Measurements from ENCODE around the gene RMDN3. TPM values are rescaled to one million over a fixed set of nuclear protein-coding genes. Genes with fewer than 3 reads are reported as not detected.

The RMDN3 gene
- total and polyA plus RNA-seq, 5 experiments from 2014 or later, result 13.4 to 19.4 (median 18.2) TPM

GRCh38 chr15:40787991-40788390 is 32.9 kb upstream of the RMDN3 start:
- no peaks in the 10 kb centered on the region for H3K27me3 Mint-ChIP-seq
- H3K4me1 Mint-ChIP-seq, result peaks cover 13 to 28% (median 25%) of the 10 kb centered on the region in 4 donors
- H3K36me3 Mint-ChIP-seq, result peaks cover 0 to 25% (median 4%) of the 10 kb centered on the region in 3 donors
- no peak for DNase-seq
- peak overlapping the region in 1 of 10 donors; percentile 34 for H3K27ac Mint-ChIP-seq
- H3K9me3 Mint-ChIP-seq, result no peaks in the 10 kb centered on the region
- no peak for ATAC-seq
- peak overlapping the region in 3 of 10 donors; percentile 22 to 41 (median 37) for H3K4me3 Mint-ChIP-seq
- POLR2A ChIA-PET, result interaction anchor here (0.5 to 1.1 kb wide), 3 partner anchors 23 to 110 kb away, joined by 3 to 6 read pairs (median 3); partner anchors contain the start of gene RAD51

GRCh38 chr15:40787344-40787841 is 32.3 kb upstream of the RMDN3 start:
- ATAC-seq (peak; percentile 69 to 72), DNase-seq (peak in 6 of 10 donors; percentile 19 to 49 (median 44))
- H3K9me3 Mint-ChIP-seq, result no peaks in the 10 kb centered on the region
- peaks cover 16 to 31% (median 27%) of the 10 kb centered on the region in 4 donors for H3K4me1 Mint-ChIP-seq
- peak overlapping the region in 4 of 10 donors; percentile 34 to 70 (median 64) for H3K27ac Mint-ChIP-seq
- peaks cover 0 to 20% (median 4%) of the 10 kb centered on the region in 3 donors for H3K36me3 Mint-ChIP-seq
- POLR2A ChIA-PET, result interaction anchor here (1.1 kb wide), 1 partner anchor 93 kb away, joined by 6 read pairs; the partner anchor contains the start of gene RAD51
- no peaks in the 10 kb centered on the region for H3K27me3 Mint-ChIP-seq
- H3K4me3 Mint-ChIP-seq, result peak overlapping the region in 9 of 10 donors; percentile 2 to 70 (median 45)

GRCh38 chr15:40785814-40786213 is 30.8 kb upstream of the RMDN3 start:
- POLR2A ChIA-PET, result interaction anchor here (2.1 kb wide), 1 partner anchor 92 kb away, joined by 6 read pairs; the partner anchor contains the start of gene RAD51
- no peak for DNase-seq
- Mint-ChIP-seq H3K36me3 (peaks cover 0 to 7% (median 0%) of the 10 kb centered on the region in 3 donors), H3K9me3 (no peaks in the 10 kb centered on the region), H3K27ac (peak overlapping the region in 1 of 10 donors; percentile 29), H3K27me3 (no peaks in the 10 kb centered on the region), H3K4me1 (peaks cover 17 to 30% (median 29%) of the 10 kb centered on the region in 4 donors), H3K4me3 (no peak overlapping the region)
- ATAC-seq, result no peak

GRCh38 chr15:40785164-40785563 is 30.1 kb upstream of the RMDN3 start:
- no peak for ATAC-seq
- peaks cover 18 to 30% (median 29%) of the 10 kb centered on the region in 4 donors for H3K4me1 Mint-ChIP-seq
- H3K9me3 Mint-ChIP-seq, result no peaks in the 10 kb centered on the region
- DNase-seq, result no peak
- no peak overlapping the region for H3K27ac Mint-ChIP-seq
- no peaks in the 10 kb centered on the region for H3K27me3 Mint-ChIP-seq
- no peak overlapping the region for H3K4me3 Mint-ChIP-seq
- peaks cover 0 to 11% (median 0%) of the 10 kb centered on the region in 3 donors for H3K36me3 Mint-ChIP-seq
- POLR2A ChIA-PET, result interaction anchor here (2.1 kb wide), 1 partner anchor 91 kb away, joined by 6 read pairs; the partner anchor contains the start of gene RAD51

- DNase-seq (peak; percentile 63 to 89 (median 77)), ATAC-seq (peak; percentile 93 to 98)
- Mint-ChIP-seq H3K36me3 (peaks cover 0 to 18% (median 6%) of the 10 kb centered on the region in 3 donors), H3K27ac (peak overlapping the region in 5 of 10 donors; percentile 18 to 71 (median 38)), H3K27me3 (no peaks in the 10 kb centered on the region), H3K4me3 (no peak overlapping the region), H3K4me1 (peaks cover 13 to 21% (median 17%) of the 10 kb centered on the region in 4 donors), H3K9me3 (no peaks in the 10 kb centered on the region)
- POLR2A ChIA-PET, result interaction anchor here (1.2 to 2.1 kb wide), 3 partner anchors 13 to 89 kb away, joined by 3 to 12 read pairs (median 4); partner anchors contain the start of genes C15orf62 and RAD51
Measured at GRCh38 chr15:40782609-40783227, 27.7 kb upstream of the RMDN3 start.

GRCh38 chr15:40776537-40777141 is 21.6 kb upstream of the RMDN3 start:
- no peaks in the 10 kb centered on the region for H3K9me3 Mint-ChIP-seq
- ATAC-seq (peak in 1 of 2 donors; percentile 54), DNase-seq (peak in 1 of 10 donors; percentile 37)
- H3K36me3 Mint-ChIP-seq, result peaks cover 0 to 60% (median 14%) of the 10 kb centered on the region in 3 donors
- POLR2A ChIA-PET, result interaction anchor here (1.3 to 1.5 kb wide), 2 partner anchors 11 to 12 kb away, joined by 5 read pairs; partner anchors contain the start of gene GCHFR
- H3K27me3 Mint-ChIP-seq, result no peaks in the 10 kb centered on the region
- peak overlapping the region in 6 of 10 donors; percentile 20 to 89 (median 66) for H3K27ac Mint-ChIP-seq
- H3K4me1 Mint-ChIP-seq, result peaks cover 2 to 18% (median 8%) of the 10 kb centered on the region in 4 donors
- peak overlapping the region in 1 of 10 donors; percentile 39 for H3K4me3 Mint-ChIP-seq

GRCh38 chr15:40775740-40776536 is 20.9 kb upstream of the RMDN3 start:
- Mint-ChIP-seq H3K9me3 (no peaks in the 10 kb centered on the region), H3K4me1 (peaks cover 2 to 18% (median 8%) of the 10 kb centered on the region in 4 donors), H3K27me3 (no peaks in the 10 kb centered on the region), H3K36me3 (peaks cover 0 to 66% (median 14%) of the 10 kb centered on the region in 3 donors), H3K27ac (peak overlapping the region in 1 of 10 donors; percentile 73), H3K4me3 (no peak overlapping the region)
- DNase-seq (no peak), ATAC-seq (no peak)
- POLR2A ChIA-PET, result interaction anchor here (1.3 to 1.5 kb wide), 2 partner anchors 10 to 12 kb away, joined by 5 read pairs; partner anchors contain the start of gene GCHFR

GRCh38 chr15:40775007-40775406 is 20.0 kb upstream of the RMDN3 start:
- no peak overlapping the region for H3K4me3 Mint-ChIP-seq
- peaks cover 0 to 63% (median 14%) of the 10 kb centered on the region in 3 donors for H3K36me3 Mint-ChIP-seq
- peaks cover 2 to 25% (median 13%) of the 10 kb centered on the region in 4 donors for H3K4me1 Mint-ChIP-seq
- H3K9me3 Mint-ChIP-seq, result no peaks in the 10 kb centered on the region
- H3K27ac Mint-ChIP-seq, result no peak overlapping the region
- DNase-seq, result no peak
- no peak for ATAC-seq
- POLR2A ChIA-PET, result interaction anchor here (1.4 to 1.5 kb wide), 2 partner anchors 9 to 11 kb away, joined by 3 to 5 read pairs; partner anchors contain the start of gene GCHFR
- H3K27me3 Mint-ChIP-seq, result no peaks in the 10 kb centered on the region

- DNase-seq, result no peak
- POLR2A ChIA-PET, result interaction anchor here (1.4 kb wide), 1 partner anchor 8 kb away, joined by 3 read pairs; no protein-coding TSS in a partner anchor
- no peaks in the 10 kb centered on the region for H3K27me3 Mint-ChIP-seq
- no peak overlapping the region for H3K27ac Mint-ChIP-seq
- no peak for ATAC-seq
- H3K9me3 Mint-ChIP-seq, result no peaks in the 10 kb centered on the region
- peaks cover 0 to 56% (median 8%) of the 10 kb centered on the region in 3 donors for H3K36me3 Mint-ChIP-seq
- peaks cover 8 to 36% (median 24%) of the 10 kb centered on the region in 4 donors for H3K4me1 Mint-ChIP-seq
- no peak overlapping the region for H3K4me3 Mint-ChIP-seq
Measured at GRCh38 chr15:40773902-40774301, 18.8 kb upstream of the RMDN3 start.

GRCh38 chr15:40773496-40773895 is 18.4 kb upstream of the RMDN3 start:
- H3K36me3 Mint-ChIP-seq, result peaks cover 0 to 54% (median 8%) of the 10 kb centered on the region in 3 donors
- H3K27me3 Mint-ChIP-seq, result no peaks in the 10 kb centered on the region
- H3K9me3 Mint-ChIP-seq, result no peaks in the 10 kb centered on the region
- ATAC-seq (no peak), DNase-seq (no peak)
- H3K27ac Mint-ChIP-seq, result peak overlapping the region in 1 of 10 donors; percentile 51
- H3K4me1 Mint-ChIP-seq, result peaks cover 8 to 40% (median 28%) of the 10 kb centered on the region in 4 donors
- POLR2A ChIA-PET, result interaction anchor here (0.7 to 1.3 kb wide), 2 partner anchors 35 to 65 kb away, joined by 3 to 7 read pairs; no protein-coding TSS in a partner anchor
- no peak overlapping the region for H3K4me3 Mint-ChIP-seq

GRCh38 chr15:40772014-40772413 is 17.0 kb upstream of the RMDN3 start:
- peaks cover 8 to 36% (median 33%) of the 10 kb centered on the region in 4 donors for H3K4me1 Mint-ChIP-seq
- no peaks in the 10 kb centered on the region for H3K9me3 Mint-ChIP-seq
- POLR2A ChIA-PET, result interaction anchor here (0.6 to 1.3 kb wide), 2 partner anchors 16 to 33 kb away, joined by 3 to 7 read pairs; no protein-coding TSS in a partner anchor
- no peak overlapping the region for H3K4me3 Mint-ChIP-seq
- no peaks in the 10 kb centered on the region for H3K27me3 Mint-ChIP-seq
- ATAC-seq (no peak), DNase-seq (no peak)
- peaks cover 0 to 47% (median 6%) of the 10 kb centered on the region in 3 donors for H3K36me3 Mint-ChIP-seq
- peak overlapping the region in 1 of 10 donors; percentile 34 for H3K27ac Mint-ChIP-seq
